Gastroesophageal sphincter (tissue), 4 donors: Measurements from ENCODE around the gene CPN2. TPM values are rescaled to one million over a fixed set of nuclear protein-coding genes. Genes with fewer than 3 reads are reported as not detected.
A peak's percentile ranks its signal among the peaks of the same experiment; 100 is the strongest.

ENCODE experiments used
- ATAC-seq: fragments of 150-250 bp; one replicate; pipeline ENCODE4 v1.9.1; 2016; ENCODE audit warnings: mild to moderate bottlenecking, moderate library complexity
- H3K27ac ChIP-seq, 4 donors: fragments of 200-600 bp; sonication (generic) in 3 of 4; 1 replicate in 3 of 4; 2 replicates in 1 of 4; pipeline ENCODE4 v1.5.1; 2016 to 2019
- H3K27me3 ChIP-seq: fragments of 200-600 bp; sonication (generic); one replicate; pipeline ENCODE4 v1.5.1; 2019
- H3K36me3 ChIP-seq, 2 donors: fragments of 200-600 bp; sonication (generic); one replicate each; pipeline ENCODE4 v1.5.1; 2019; ENCODE audit warnings: control low read depth in 1 of 2
- H3K4me1 ChIP-seq, 3 donors: fragments of 200-600 bp; sonication (generic); 1 replicate in 2 of 3; 2 replicates in 1 of 3; pipeline ENCODE4 v1.5.1; 2016 to 2019; ENCODE audit warnings: control low read depth in 2 of 3
- H3K4me3 ChIP-seq, 2 donors: fragments of 200-600 bp; sonication (generic); one replicate each; pipeline ENCODE4 v1.5.1; 2019; ENCODE audit warnings: mild to moderate bottlenecking in 1 of 2, moderate library complexity in 1 of 2
- H3K9me3 ChIP-seq, 3 donors: fragments of 200-600 bp; sonication (generic); one replicate each; pipeline ENCODE4 v1.5.1; 2017 to 2019; ENCODE audit warnings: control low read depth in 2 of 3
- EP300 ChIP-seq: sonication (generic); formaldehyde crosslinking; IDR thresholded peaks from one replicate; pipeline ENCODE4 v1.6.1; 2017; ENCODE audit warnings: antibody characterized with exemption, mild to moderate bottlenecking
- POLR2A ChIP-seq, 2 donors: fragments of 450-650 bp; IDR thresholded peaks; one replicate each; pipeline ENCODE4 v1.6.1; 2017; ENCODE audit warnings: antibody characterized with exemption in 2 of 2, mild to moderate bottlenecking in 2 of 2, moderate library complexity in 1 of 2
- POLR2AphosphoS5 ChIP-seq: sonication (generic); formaldehyde crosslinking; IDR thresholded peaks from one replicate; pipeline ENCODE4 v1.6.1; 2017; ENCODE audit warnings: antibody characterized with exemption
- WGBS, 2 donors: methylation state at CpG; one replicate each; pipeline ENCODE4 v1.1.5; 2018; ENCODE audit warnings: low coverage in 1 of 2; 5-methylcytosine and 5-hydroxymethylcytosine counted together
- total RNA-seq, 4 donors: library from RNA; depleted of rRNA; stranded (reverse); fragments of >200 nt; gene quantifications; one replicate each; pipeline ENCODE4 v1.1.0, GENCODE V29; 2016
- TF ChIP-seq, protein P1 (sequence below), 4 experiments: fragments of 200-600 bp in 2 of 4; fragments of 450-650 bp in 2 of 4; sonication (generic) in 1 of 4; IDR thresholded peaks; one replicate each; pipeline ENCODE4 v1.5.1; 2017 to 2019; ENCODE audit warnings: antibody characterized with exemption in 4 of 4, mild to moderate bottlenecking in 2 of 4, moderate library complexity in 2 of 4

The CPN2 gene
- total RNA-seq, 4 donors from 2014 or later, result not detected

DNA sequence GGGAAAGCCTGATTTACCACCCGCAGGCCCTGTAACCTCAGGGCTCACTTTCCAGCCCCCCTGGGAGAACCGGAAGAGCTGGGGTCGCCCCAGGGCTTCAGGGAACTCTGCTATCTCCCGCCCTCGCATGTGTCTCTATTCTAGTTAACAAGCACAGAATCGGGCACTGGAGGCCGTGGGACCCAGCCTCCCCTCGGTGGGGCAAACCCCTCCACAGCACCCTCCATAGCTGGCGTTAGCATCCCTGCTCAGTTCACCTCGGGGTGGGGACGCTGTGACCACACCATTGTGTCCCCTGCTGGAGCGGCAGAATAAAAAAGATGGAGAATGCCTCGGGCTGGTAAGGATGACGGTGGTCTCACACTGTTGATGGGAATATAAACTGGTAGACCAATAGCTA lies 21.9 kb upstream of the CPN2 start:
- no peaks in the 10 kb centered on the region for H3K36me3 ChIP-seq
- no peak overlapping the region for H3K4me3 ChIP-seq
- ATAC-seq, result no peak
- peaks cover 0 to 11% (median 0%) of the 10 kb centered on the region in 3 donors for H3K4me1 ChIP-seq
- H3K9me3 ChIP-seq, result no peaks in the 10 kb centered on the region
- H3K27me3 ChIP-seq, result peaks cover 39% of the 10 kb centered on the region
- no peak overlapping the region for H3K27ac ChIP-seq
- TF ChIP-seq POLR2A (IDR thresholded peaks at IDR 0.05) (no peak), EP300 (no peak), POLR2AphosphoS5 (no peak)
- TF ChIP-seq, protein P1, sequence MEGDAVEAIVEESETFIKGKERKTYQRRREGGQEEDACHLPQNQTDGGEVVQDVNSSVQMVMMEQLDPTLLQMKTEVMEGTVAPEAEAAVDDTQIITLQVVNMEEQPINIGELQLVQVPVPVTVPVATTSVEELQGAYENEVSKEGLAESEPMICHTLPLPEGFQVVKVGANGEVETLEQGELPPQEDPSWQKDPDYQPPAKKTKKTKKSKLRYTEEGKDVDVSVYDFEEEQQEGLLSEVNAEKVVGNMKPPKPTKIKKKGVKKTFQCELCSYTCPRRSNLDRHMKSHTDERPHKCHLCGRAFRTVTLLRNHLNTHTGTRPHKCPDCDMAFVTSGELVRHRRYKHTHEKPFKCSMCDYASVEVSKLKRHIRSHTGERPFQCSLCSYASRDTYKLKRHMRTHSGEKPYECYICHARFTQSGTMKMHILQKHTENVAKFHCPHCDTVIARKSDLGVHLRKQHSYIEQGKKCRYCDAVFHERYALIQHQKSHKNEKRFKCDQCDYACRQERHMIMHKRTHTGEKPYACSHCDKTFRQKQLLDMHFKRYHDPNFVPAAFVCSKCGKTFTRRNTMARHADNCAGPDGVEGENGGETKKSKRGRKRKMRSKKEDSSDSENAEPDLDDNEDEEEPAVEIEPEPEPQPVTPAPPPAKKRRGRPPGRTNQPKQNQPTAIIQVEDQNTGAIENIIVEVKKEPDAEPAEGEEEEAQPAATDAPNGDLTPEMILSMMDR (IDR thresholded peaks at IDR 0.05), result no peak
- no CpG with 5 or more reads among the region's 14 CpGs for WGBS, 2 donors

DNA sequence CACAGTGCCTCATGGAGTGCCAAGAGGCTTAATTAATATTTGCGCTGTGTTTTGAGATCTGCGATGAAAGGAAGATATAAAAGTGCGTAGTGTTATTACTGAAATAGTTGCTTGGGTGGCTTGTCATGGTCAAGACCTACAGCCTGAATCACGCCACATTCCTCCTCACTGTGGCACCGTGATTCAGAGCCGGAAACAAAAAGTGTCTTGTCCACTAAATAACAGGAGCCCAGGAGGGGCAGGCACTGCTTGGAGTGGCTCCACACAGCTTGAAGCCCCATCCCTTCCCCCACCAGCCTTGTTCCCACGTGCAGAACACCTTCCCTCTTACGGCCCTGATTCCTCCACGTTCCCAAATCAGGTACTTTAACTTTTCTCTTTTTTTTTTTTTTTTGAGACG lies 19.6 kb upstream of the CPN2 start:
- Histone ChIP-seq H3K4me3 (no peak overlapping the region), H3K4me1 (peaks cover 0 to 11% (median 0%) of the 10 kb centered on the region in 3 donors), H3K9me3 (no peaks in the 10 kb centered on the region), H3K27ac (no peak overlapping the region), H3K27me3 (peaks cover 29% of the 10 kb centered on the region), H3K36me3 (no peaks in the 10 kb centered on the region)
- TF ChIP-seq, protein P1 (IDR thresholded peaks at IDR 0.05), result no peak
- TF ChIP-seq POLR2A (IDR thresholded peaks at IDR 0.05), result no peak
- WGBS, 2 donors, result 60 to 93% methylated on average over 7 to 8 of the region's 10 CpGs
- ATAC-seq, result no peak

DNA sequence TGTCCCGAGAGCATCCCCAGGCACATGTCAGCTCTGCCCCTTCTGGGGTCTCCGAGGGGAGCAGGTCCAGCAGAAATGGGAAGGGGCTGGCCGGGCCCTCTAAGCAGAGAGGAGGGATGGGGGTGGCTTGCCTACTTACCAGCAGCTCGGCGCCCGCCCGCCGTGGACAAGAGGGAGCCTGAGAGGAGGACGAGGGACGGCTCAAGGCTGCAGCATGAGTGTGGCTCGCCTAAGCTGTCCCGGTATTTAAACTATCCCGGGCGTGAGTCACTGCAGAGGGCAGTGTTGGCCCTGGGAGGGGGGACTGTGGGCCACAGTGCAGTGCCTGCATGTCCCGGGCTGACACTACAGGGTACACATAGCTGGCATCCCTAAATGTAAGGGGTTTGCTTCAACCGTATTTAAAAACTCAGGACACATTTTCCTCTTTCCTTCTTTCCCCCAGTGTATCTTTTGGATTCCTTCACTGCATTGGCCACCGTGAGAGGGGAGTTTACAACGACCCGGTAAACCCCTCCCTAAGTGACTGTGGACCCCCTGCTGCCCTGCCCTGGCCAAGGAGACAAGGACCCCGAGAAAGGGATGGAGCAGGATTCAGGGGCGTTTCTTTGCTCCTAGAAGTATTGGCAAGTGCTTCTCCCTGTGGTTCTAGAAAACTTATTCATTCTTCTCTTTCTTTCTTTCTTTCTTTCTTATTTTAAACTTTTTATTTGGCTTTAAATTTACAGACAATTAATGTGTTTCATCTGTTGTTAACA lies 18.6 kb upstream of the CPN2 start, which contains the start of gene LRRC15:
Gene LRRC15, minus strand, starts transcription at position 222 of the 758 bp plus-strand sequence. CDS start 8,700 bp downstream, outside the sequence.
- peak; percentile 69 for ATAC-seq
- Histone ChIP-seq H3K36me3 (no peaks in the 10 kb centered on the region), H3K27ac (no peak within 1 kb of the TSS), H3K4me3 (no peak within 1 kb of the TSS), H3K9me3 (no peaks in the 10 kb centered on the region), H3K27me3 (peaks cover 29% of the 10 kb centered on the region), H3K4me1 (peaks cover 0 to 18% (median 5%) of the 10 kb centered on the region in 3 donors)
- WGBS, 2 donors, result 10 to 16% methylated on average over 2 to 7 of the region's 21 CpGs
- TF ChIP-seq POLR2A (IDR thresholded peaks at IDR 0.05) (no peak), EP300 (no peak), POLR2AphosphoS5 (no peak)
- TF ChIP-seq, protein P1 (IDR thresholded peaks at IDR 0.05), result no peak

DNA sequence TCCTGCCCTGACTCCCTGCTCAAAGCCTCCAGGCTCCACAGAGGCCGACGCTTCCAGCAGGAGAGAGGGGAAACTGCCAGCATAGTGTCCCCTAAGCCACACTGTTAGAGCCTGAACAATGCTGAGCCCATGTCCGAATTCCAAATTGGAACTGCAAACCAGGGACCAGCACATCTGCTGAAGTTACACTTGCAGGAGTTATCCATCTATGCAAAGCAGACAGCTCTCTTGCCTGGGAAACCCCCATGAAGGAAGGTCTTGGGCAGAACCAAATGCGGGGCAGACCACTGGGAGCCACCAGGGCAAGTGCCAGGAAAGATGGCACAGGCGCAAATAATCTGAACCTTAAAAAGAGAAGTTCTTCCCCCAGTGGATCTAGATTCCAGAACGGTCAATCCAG lies 17.8 kb upstream of the CPN2 start:
- H3K27me3 ChIP-seq, result peaks cover 29% of the 10 kb centered on the region
- no peak for ATAC-seq
- H3K27ac ChIP-seq, result no peak overlapping the region
- H3K9me3 ChIP-seq, result no peaks in the 10 kb centered on the region
- TF ChIP-seq POLR2A (IDR thresholded peaks at IDR 0.05) (no peak), POLR2AphosphoS5 (no peak)
- peaks cover 0 to 25% (median 6%) of the 10 kb centered on the region in 3 donors for H3K4me1 ChIP-seq
- no peak overlapping the region for H3K4me3 ChIP-seq
- H3K36me3 ChIP-seq, result no peaks in the 10 kb centered on the region
- 81 to 83% methylated on average over 3 of the region's 6 CpGs for WGBS, 2 donors

DNA sequence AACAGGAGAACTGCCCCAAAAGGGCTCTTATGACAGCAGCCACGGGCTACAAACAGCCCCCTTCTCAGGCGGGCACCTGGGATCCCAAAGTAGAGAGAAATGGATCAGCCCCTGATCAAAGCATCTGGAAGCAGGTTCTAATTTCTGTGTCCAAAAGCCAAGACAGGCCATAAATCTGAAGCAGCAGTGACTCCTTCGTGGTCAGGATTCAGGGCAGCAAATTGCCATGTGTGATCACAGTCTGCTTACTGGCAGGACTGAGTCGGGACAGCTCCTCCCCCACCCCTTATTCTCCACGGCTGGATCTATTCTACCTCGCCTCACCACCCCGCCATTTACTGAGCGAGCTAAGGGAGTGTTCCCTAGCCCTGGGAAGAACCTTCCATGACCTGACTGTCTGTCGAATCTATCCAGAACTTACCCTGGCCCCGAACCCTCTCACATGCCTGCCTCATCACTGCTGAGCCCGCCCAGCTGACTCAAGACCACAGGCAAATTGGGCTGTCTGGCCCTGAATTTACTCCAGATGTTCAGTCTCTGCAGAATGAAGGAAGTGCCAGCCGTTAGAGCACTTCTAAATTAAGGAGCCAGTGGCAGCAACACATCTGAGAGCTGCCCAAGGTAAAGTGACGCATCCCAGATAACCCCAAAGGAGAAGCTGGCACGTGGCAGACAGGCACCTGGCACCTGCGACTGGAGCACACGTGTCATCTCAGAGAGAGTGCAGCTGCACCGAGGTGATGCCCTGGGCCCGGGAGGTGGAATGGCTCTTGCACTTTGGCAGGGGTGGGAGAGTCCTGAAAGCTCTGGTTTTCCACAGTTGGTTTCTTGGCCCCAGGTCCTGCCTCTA lies 17.1 kb upstream of the CPN2 start:
- Histone ChIP-seq H3K27ac (no peak overlapping the region), H3K4me3 (no peak overlapping the region), H3K4me1 (peaks cover 0 to 25% (median 6%) of the 10 kb centered on the region in 3 donors), H3K27me3 (peaks cover 29% of the 10 kb centered on the region), H3K36me3 (no peaks in the 10 kb centered on the region), H3K9me3 (no peaks in the 10 kb centered on the region)
- no peak for ATAC-seq
- 64 to 70% methylated on average over 3 to 6 of the region's 18 CpGs for WGBS, 2 donors
- no peak for TF ChIP-seq POLR2A (IDR thresholded peaks at IDR 0.05)
